Stimulated activated effector memory CD8-positive, alpha-beta T cell treated with anti-CD3 and anti-CD28 coated beads, Interleukin-12 subunit alpha, Interleukin-12 subunit beta, amount 100 ng/mL, for 72 hours (primary cell): ENCODE measurements around the gene MYZAP.

Experiments
- ATAC-seq: fragments of 150-1000 bp; cut with Tn5 transposase; 2 replicates; pipeline ENCODE4 v1.10.0; 2021
- DNase-seq, 2 donors: peaks; one replicate each; pipeline ENCODE4 v3.0.0; 2021 to 2022; ENCODE audit warnings: low spot score in 2 of 2
- H3K27ac Mint-ChIP-seq: one replicate; pipeline ENCODE4 v1.8.0; 2022; ENCODE audit warnings: mild to moderate bottlenecking, mixed read lengths
- H3K36me3 Mint-ChIP-seq: one replicate; pipeline ENCODE4 v1.8.0; 2022; ENCODE audit warnings: mild to moderate bottlenecking, mixed read lengths
- H3K4me1 Mint-ChIP-seq: one replicate; pipeline ENCODE4 v1.8.0; 2022; ENCODE audit warnings: mixed read lengths
- H3K4me3 Mint-ChIP-seq: one replicate; pipeline ENCODE4 v1.8.0; 2022; ENCODE audit warnings: mild to moderate bottlenecking, mixed read lengths
- H3K9me3 Mint-ChIP-seq: one replicate; pipeline ENCODE4 v1.8.0; 2022; ENCODE audit warnings: mixed read lengths

The MYZAP gene

DNA sequence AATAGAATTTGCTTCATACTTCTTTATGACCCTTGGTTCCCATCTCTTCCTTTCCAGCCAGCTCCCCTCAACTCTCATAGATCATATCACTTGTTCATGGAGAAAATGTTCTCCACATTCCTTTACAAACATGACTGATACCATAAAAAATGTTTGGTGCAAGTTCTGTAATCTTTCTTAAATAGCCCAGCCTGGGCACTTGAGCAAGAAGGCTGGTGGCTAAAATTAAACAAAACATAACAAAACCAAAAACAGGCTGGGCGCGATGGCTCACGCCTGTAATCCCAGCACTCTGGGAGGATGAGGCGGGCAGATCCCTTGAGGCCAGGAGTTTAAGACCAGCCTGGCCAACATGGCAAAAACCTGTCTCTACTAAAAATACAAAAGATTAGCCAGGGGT lies 105.9 kb downstream of the MYZAP start:
- DNase-seq (no peak), ATAC-seq (no peak)
- Mint-ChIP-seq H3K4me3 (no peak overlapping the region), H3K36me3 (no peaks in the 10 kb centered on the region), H3K9me3 (no peaks in the 10 kb centered on the region), H3K4me1 (no peaks in the 10 kb centered on the region), H3K27ac (no peak overlapping the region)

DNA sequence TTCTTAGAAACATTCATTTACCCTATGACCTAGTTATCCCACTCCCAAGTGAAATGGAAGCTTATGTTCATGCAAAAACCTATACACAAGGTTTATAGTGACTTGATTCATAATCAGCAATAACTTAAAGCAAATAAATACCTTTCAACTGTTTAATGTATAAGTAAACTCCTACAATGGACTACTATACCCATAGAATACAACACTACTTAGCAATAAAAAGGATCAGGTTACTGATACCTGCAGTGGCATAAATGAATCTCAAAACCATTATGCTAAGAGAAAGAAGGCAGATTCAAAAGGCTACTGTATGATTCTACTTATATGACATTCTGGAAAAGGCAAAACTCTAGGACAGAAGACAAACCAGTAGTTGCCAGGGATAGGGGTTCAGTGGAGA lies 106.5 kb downstream of the MYZAP start:
- Mint-ChIP-seq H3K4me3 (no peak overlapping the region), H3K36me3 (no peaks in the 10 kb centered on the region), H3K4me1 (no peaks in the 10 kb centered on the region), H3K9me3 (no peaks in the 10 kb centered on the region), H3K27ac (no peak overlapping the region)
- DNase-seq (no peak), ATAC-seq (no peak)

DNA sequence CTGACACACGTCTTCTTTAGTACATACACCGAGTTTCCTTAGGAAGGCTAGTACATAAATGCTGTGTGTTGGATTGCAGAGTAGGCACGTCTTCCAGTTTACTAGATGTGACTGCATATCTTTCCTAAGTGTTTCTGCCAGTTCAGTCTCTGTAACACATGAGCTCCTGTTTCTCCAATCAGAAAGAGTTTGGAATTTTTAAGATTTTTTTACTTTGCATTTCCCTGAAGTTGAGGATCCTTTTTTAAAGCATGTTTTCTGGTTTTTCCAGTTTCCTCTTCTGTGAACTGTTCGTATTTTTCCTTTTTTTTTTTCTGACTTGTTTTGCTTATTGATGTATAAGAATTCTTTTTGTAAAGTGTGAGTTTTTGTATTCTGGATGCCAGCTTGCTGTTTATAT lies 107.3 kb downstream of the MYZAP start:
- H3K36me3 Mint-ChIP-seq: no peaks in the 10 kb centered on the region
- H3K9me3 Mint-ChIP-seq: no peaks in the 10 kb centered on the region
- no peak overlapping the region for H3K4me3 Mint-ChIP-seq
- H3K27ac Mint-ChIP-seq: no peak overlapping the region
- ATAC-seq (no peak), DNase-seq (no peak)
- no peaks in the 10 kb centered on the region for H3K4me1 Mint-ChIP-seq

DNA sequence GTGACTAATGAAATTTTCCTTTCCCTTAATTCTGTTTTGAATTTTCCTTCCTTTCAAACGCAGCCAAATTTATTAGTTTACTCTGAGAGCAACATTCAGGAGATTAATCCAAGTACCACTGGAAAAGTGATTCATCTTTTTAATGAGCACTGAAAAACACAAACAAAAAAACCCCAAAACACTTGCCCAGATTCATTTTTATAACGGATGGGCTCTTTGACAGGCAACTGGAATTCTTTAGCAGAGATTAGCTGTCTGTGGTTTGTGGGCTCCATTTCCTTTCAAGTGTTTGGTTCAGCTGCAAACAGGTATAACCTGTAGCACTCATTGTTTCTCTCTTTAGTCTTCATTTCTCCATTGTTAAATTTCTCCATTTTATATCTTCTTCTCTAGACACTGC lies 111.7 kb downstream of the MYZAP start:
- Mint-ChIP-seq H3K4me3 (no peak overlapping the region), H3K27ac (no peak overlapping the region), H3K36me3 (peaks cover 12% of the 10 kb centered on the region), H3K9me3 (no peaks in the 10 kb centered on the region), H3K4me1 (peaks cover 14% of the 10 kb centered on the region)
- DNase-seq (no peak), ATAC-seq (no peak)

DNA sequence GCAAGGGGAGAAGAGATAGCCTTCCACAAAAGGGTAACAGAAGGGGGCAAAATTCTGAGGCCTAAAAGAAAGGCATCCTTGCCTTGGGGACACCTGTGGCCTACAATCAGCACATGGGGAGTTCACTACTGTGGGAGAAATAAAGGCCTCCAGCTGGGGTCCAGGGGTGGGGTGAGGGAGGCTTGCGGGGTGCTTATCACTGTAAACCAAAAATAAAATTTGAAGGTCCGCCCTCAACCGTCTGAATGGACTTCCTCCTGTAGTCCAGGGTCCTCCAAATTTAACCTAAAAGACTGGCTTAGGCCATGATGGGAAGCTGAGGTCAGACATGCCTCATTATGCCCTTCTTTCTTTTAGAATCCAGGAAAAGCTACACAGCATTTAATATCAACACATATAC lies 112.7 kb downstream of the MYZAP start:
- DNase-seq (no peak), ATAC-seq (no peak)
- no peaks in the 10 kb centered on the region for H3K9me3 Mint-ChIP-seq
- peaks cover 17% of the 10 kb centered on the region for H3K4me1 Mint-ChIP-seq
- peaks cover 23% of the 10 kb centered on the region for H3K36me3 Mint-ChIP-seq
- no peak overlapping the region for H3K27ac Mint-ChIP-seq
- no peak overlapping the region for H3K4me3 Mint-ChIP-seq

DNA sequence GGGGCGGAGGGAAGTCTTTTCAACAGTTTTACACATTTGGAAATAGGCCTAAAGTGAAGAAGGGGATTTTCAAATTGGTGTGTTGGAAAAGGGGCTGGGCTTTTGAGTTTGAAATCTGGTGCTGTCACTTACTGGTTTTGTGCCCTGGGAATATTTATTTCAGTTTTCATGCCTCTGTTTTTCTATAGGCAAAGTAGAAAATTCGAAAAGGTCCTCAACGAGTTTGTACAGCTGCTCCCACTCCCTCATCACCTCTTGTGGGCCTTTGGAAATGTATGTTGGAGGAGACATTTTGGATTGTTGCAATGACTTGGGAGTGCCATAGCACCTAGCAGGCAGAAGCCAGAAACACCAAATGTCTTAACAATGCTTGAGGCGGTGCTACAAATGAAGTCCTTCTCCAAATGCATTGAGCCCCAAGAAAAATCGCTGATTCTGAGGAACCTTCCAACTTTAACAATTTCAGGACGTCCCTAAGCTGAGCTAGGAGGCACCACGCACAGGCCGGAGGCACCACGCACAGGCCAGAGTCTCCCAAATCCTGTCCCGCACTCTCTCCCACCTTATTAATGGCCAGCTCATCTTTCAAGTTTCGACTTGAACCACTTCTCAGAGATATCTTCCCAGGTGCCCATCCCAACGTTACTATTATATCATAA lies 114.2 kb downstream of the MYZAP start:
- ATAC-seq (no peak), DNase-seq (no peak)
- peak overlapping the region; percentile 75 for H3K4me3 Mint-ChIP-seq
- peak overlapping the region; percentile 86 for H3K27ac Mint-ChIP-seq
- peaks cover 37% of the 10 kb centered on the region for H3K36me3 Mint-ChIP-seq
- no peaks in the 10 kb centered on the region for H3K9me3 Mint-ChIP-seq
- peaks cover 28% of the 10 kb centered on the region for H3K4me1 Mint-ChIP-seq

DNA sequence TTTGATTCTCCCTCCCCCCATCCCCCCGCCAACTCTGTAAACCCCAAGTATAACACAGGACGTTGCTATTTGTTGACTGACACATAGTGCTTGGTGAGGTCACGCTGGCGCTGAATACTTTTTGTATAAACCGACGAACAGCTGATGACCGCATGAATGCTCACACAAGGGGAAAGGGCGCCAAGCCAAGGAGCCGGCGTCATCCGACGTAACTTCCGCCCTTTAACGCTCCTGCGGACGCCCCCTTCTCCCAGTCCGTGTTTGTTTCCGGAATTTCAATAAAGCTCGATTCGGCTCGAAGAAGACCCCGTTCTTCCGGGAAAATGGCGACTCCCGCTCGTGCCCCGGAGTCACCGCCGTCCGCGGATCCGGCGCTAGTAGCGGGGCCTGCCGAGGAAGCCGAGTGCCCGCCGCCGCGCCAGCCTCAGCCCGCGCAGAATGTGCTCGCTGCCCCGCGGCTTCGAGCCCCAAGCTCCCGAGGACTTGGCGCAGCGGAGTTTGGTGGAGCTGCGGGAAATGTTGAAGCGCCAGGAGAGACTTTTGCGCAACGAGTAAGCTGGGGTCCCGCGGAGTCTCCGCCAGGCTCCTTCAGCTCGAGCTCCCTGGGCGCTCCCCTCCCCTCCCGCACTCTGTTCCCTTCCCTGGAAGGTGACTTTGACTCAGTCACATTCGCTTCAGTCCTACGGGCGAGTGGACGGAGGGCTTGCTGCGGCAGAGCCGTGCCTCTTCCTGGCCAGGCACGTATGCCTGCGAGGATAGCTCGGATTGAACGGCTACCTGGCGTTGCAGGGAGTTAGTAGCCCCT lies 114.9 kb downstream of the MYZAP start, which contains the start of gene POLR2M:
Gene POLR2M (plus strand): TSS at position 310 of the 805 bp plus-strand sequence. CDS start 129 bp downstream, at position 439.
- Mint-ChIP-seq H3K36me3 (peaks cover 45% of the 10 kb centered on the region), H3K4me1 (peaks cover 35% of the 10 kb centered on the region), H3K4me3 (peak within 1 kb of the TSS; percentile 75), H3K27ac (peak within 1 kb of the TSS; percentile 86), H3K9me3 (no peaks in the 10 kb centered on the region)
- DNase-seq (peak; percentile 70 to 92), ATAC-seq (peak; percentile 98)

DNA sequence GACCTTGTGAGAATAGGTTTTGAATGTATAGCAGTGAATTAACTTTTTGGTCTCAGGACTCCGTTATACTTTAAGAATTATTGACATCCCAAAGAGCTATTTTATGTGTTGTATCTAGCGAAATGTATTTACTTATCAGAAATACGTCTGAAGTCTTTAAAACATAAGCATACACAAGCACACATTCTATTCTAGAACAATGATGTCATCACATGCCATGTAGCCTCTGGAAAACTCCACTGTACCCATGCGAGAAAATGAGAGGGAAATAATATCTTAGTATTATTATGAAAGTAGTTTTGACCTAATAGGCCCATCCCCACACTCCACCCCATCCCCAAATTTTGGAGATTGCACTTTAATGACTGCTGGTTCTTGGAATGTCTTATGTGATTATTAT lies 116.3 kb downstream of the MYZAP start:
- H3K9me3 Mint-ChIP-seq: no peaks in the 10 kb centered on the region
- DNase-seq (no peak), ATAC-seq (no peak)
- peak overlapping the region; percentile 75 for H3K4me3 Mint-ChIP-seq
- H3K36me3 Mint-ChIP-seq: peaks cover 59% of the 10 kb centered on the region
- H3K27ac Mint-ChIP-seq: peak overlapping the region; percentile 86
- H3K4me1 Mint-ChIP-seq: peaks cover 44% of the 10 kb centered on the region

DNA sequence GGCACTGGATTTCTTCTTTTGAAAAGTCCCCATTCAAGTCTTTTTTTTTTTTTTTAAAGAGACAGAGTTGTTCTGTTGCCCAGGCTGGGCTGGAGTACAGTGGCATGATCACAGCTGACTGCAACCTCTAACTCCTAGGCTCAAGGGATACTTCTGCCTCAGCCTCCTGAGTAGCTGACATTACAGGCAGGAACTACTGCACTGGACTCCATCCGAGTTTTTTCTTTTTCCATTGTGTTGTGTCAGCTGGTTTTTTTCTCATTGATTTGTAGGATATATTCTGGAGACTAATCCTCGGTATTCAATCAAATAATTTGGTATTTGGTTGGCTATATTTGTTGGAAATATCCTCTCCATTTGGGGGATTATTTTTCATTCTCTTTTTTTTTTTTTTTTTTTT lies 126.6 kb downstream of the MYZAP start:
- DNase-seq (no peak), ATAC-seq (no peak)
- Mint-ChIP-seq H3K36me3 (peaks cover 71% of the 10 kb centered on the region), H3K9me3 (peaks cover 3% of the 10 kb centered on the region), H3K27ac (no peak overlapping the region), H3K4me3 (no peak overlapping the region), H3K4me1 (no peaks in the 10 kb centered on the region)

DNA sequence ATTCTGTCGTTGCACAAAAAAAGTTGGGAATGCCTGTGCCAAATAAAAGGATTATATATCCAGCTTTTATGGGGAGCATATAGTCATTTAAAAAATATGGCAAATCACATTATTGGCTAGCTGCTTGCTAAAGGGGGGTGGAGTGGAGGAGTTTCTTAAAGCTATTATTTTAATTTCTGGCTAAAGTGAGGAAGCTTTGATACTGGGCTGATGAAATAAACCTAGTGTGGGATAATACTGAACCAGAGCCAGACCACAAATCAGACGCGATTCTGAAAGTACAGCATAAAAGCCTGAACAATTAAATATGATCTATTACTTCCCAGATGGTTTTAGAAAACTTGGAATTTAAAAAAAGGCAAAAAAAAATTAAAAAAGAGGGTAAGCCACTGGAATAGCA lies 129.2 kb downstream of the MYZAP start:
- Mint-ChIP-seq H3K4me3 (no peak overlapping the region), H3K27ac (no peak overlapping the region), H3K9me3 (peaks cover 3% of the 10 kb centered on the region), H3K36me3 (peaks cover 46% of the 10 kb centered on the region), H3K4me1 (no peaks in the 10 kb centered on the region)
- ATAC-seq (no peak), DNase-seq (no peak)

DNA sequence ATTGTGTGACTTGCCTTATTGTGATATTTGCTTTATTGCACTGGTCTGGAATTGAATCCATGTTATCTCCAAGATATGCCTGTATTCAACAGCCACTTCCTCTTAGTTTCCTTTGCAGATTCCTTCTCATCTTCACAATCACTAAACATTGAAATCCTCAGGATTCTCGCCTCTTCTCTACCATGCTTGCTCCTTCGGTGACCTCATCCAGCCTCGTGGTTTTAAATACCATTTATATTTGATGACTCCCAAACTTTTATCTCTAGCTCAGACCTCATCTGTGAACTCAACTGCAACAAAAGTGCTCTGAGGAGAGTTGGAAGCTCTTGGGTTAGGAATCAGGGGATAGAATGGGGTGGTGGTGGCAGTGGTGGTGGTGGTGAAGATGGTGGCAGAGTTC lies 134.7 kb downstream of the MYZAP start:
- Mint-ChIP-seq H3K36me3 (peaks cover 7% of the 10 kb centered on the region), H3K27ac (no peak overlapping the region)
- DNase-seq: no peak

DNA sequence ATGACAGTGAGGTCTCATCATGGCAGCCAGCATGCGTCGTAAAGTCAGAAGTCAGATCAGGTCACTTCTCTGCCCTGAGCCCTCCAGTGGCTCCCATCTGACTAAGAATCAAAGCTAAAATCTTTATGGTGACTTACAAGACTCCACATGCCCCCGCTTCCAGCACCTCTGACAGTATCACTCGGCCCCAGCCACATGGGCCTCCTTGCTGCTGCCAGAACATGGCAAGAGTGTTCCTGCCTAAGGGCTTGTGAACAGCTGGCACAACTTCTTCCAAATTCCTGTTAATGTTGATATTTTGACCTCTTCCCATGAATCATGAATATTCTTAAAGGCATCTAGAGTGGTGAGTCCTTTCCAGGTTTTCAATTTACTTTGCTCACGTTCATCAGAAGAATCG lies 135.3 kb downstream of the MYZAP start:
- Mint-ChIP-seq H3K27ac (no peak overlapping the region), H3K36me3 (peaks cover 7% of the 10 kb centered on the region), H3K4me1 (no peaks in the 10 kb centered on the region), H3K4me3 (no peak overlapping the region), H3K9me3 (no peaks in the 10 kb centered on the region)
- ATAC-seq (no peak), DNase-seq (no peak)

More for the DNA sequence above, 134.7 kb downstream of the MYZAP start:
- H3K9me3 Mint-ChIP-seq: no peaks in the 10 kb centered on the region
- ATAC-seq: no peak
- H3K4me1 Mint-ChIP-seq: no peaks in the 10 kb centered on the region
- H3K4me3 Mint-ChIP-seq: no peak overlapping the region

DNA sequence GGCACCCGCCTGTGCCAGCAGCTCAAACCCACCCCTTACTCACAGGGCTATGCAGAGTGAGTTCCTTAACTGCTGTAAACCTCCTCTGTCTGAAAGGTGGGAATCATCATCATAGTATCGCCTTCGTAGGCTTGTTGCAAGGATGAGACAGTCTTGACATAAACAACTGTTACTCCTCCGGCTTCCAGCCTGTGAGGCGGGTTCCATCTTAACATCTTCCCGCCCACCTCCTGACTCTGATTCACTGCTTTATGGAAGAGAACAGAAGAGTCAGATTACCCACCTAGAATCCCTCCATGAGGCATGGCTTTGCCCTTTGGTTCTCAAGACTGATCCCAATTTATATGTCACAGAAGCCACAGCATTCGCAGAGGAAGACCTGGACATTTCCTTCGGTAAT lies 136.7 kb downstream of the MYZAP start:
- no peak overlapping the region for H3K27ac Mint-ChIP-seq
- no peak overlapping the region for H3K4me3 Mint-ChIP-seq
- no peaks in the 10 kb centered on the region for H3K4me1 Mint-ChIP-seq
- DNase-seq (no peak), ATAC-seq (no peak)
- no peaks in the 10 kb centered on the region for H3K9me3 Mint-ChIP-seq
- H3K36me3 Mint-ChIP-seq: no peaks in the 10 kb centered on the region

DNA sequence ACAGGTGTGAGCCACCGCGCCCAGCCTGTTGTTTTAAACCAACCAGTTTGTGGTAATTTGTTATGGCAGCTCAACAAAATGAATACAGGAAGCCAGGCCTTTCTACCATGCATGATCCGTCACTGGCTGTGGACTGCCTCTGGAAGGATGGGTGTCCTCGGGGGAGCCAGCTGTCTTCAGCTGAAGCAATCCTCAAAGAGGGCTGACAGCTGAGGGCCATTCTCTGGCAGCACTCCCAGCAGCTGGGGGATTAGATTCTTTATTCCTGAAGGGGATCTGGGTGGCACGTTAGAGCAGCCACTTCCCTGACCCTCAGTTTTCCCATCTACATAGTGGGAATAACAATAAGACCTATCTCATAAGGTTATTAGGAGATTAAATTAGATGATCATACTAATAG lies 139.2 kb downstream of the MYZAP start:
- H3K9me3 Mint-ChIP-seq: no peaks in the 10 kb centered on the region
- no peak overlapping the region for H3K4me3 Mint-ChIP-seq
- ATAC-seq (no peak), DNase-seq (no peak)
- no peaks in the 10 kb centered on the region for H3K4me1 Mint-ChIP-seq
- no peak overlapping the region for H3K27ac Mint-ChIP-seq
- no peaks in the 10 kb centered on the region for H3K36me3 Mint-ChIP-seq

DNA sequence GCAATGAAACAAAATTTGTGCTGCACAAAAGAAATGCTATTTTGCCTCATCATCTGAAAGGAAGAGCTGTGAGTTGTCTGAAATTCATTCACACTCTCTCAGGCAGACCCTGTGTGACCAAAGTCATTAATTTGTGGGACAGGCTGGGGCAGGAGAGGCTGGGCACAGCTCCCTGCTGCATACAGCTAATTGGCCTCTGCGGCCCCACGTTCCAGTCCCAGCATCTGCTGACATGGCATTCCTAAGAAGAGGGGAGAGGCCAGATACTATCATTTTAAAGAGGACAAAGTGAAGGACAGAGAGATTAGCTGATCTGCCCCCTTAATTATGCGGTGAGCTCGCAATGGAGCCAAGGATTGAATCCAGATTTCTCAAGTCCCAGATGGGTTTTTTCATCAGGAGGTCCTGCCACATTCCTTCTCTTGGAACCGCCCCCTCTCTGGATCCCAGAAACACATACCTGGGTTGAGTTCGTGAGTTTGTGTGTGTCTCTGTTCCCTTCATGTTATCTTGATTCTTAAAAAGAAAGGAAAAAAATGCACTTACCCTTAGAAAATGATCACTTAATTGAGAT lies 139.9 kb downstream of the MYZAP start:
- H3K36me3 Mint-ChIP-seq: no peaks in the 10 kb centered on the region
- H3K9me3 Mint-ChIP-seq: no peaks in the 10 kb centered on the region
- H3K27ac Mint-ChIP-seq: no peak overlapping the region
- no peak overlapping the region for H3K4me3 Mint-ChIP-seq
- H3K4me1 Mint-ChIP-seq: no peaks in the 10 kb centered on the region
- ATAC-seq (no peak), DNase-seq (no peak)
